Activated CD8-positive, alpha-beta T cell treated with anti-CD3 and anti-CD28 coated beads for 36 hours (primary cell): ENCODE measurements around the gene RIPOR3. TPM values are rescaled to one million over a fixed set of nuclear protein-coding genes. Genes with fewer than 3 reads are reported as not detected.

Source experiments
- ATAC-seq: fragments of 200-7000 bp; cut with Tn5 transposase; one replicate; pipeline ENCODE4 v1.10.0; 2021; ENCODE audit warnings: mild to moderate bottlenecking, moderate library complexity
- CTCF ChIA-PET: fragments of 350-600 bp; sonication (Branson Sonifier 250); formaldehyde crosslinking; loops from one replicate; lab custom pipeline; 2021; ENCODE audit warnings: antibody characterized with exemption; lab: Charles Lee
- POLR2A ChIA-PET: fragments of 350-600 bp; sonication (Branson Sonifier 250); formaldehyde crosslinking; loops from one replicate; lab custom pipeline; 2021; ENCODE audit warnings: antibody characterized with exemption; lab: Charles Lee
- DNase-seq: peaks from one replicate; pipeline ENCODE4 v3.0.0-alpha.2; 2020
- H3K27ac Mint-ChIP-seq: one replicate; pipeline ENCODE4 v1.8.0; 2021; ENCODE audit warnings: mild to moderate bottlenecking, mixed read lengths
- H3K27me3 Mint-ChIP-seq: one replicate; pipeline ENCODE4 v1.8.0; 2021; ENCODE audit warnings: mixed read lengths
- H3K36me3 Mint-ChIP-seq: one replicate; pipeline ENCODE4 v1.8.0; 2021; ENCODE audit warnings: low read depth, mixed read lengths
- H3K4me1 Mint-ChIP-seq: one replicate; pipeline ENCODE4 v1.8.0; 2021; ENCODE audit warnings: low read depth, mixed read lengths
- H3K4me3 Mint-ChIP-seq: one replicate; pipeline ENCODE4 v1.8.0; 2021; ENCODE audit warnings: mild to moderate bottlenecking, moderate library complexity, mixed read lengths
- H3K9me3 Mint-ChIP-seq: one replicate; pipeline ENCODE4 v1.8.0; 2021; ENCODE audit warnings: mixed read lengths
- CTCF ChIP-seq: fragments of 200-600 bp; IDR thresholded peaks from one replicate; pipeline ENCODE4 v1.8.0; 2022; ENCODE audit warnings: antibody characterized with exemption, mild to moderate bottlenecking
- intact Hi-C: fragments of 100-400 bp; cut with micrococcal nuclease; formaldehyde crosslinking; loops from one replicate; pipeline ENCODE4 v1.10.0; 2022
- total RNA-seq, 2 experiments: library from RNA; stranded (reverse); gene quantifications; one replicate each; pipeline ENCODE4 v1.2.3, GENCODE V29; 2021

Gene RIPOR3
- total RNA-seq, 2 experiments from 2014 or later: not detected

GRCh38 chr20:50587291-50587961 is 103.9 kb downstream of the RIPOR3 start:
- Mint-ChIP-seq H3K9me3 (no peaks in the 10 kb centered on the region), H3K27me3 (no peaks in the 10 kb centered on the region), H3K27ac (no peak overlapping the region), H3K4me3 (no peak overlapping the region), H3K4me1 (peaks cover 2% of the 10 kb centered on the region), H3K36me3 (peaks cover 17% of the 10 kb centered on the region)
- ChIA-PET CTCF (interaction anchor here (0.9 to 4.6 kb wide), 29 partner anchors 8 to 398 kb away, joined by 3 to 30 read pairs (median 5); no protein-coding TSS in a partner anchor), POLR2A (no interaction called here)
- intact Hi-C loops: no loop called here
- TF ChIP-seq CTCF: no peak
- DNase-seq (no peak), ATAC-seq (no peak)

GRCh38 chr20:50586531-50587232 is 104.7 kb downstream of the RIPOR3 start:
- Mint-ChIP-seq H3K36me3 (peaks cover 17% of the 10 kb centered on the region), H3K4me3 (no peak overlapping the region), H3K27me3 (no peaks in the 10 kb centered on the region), H3K27ac (peak overlapping the region; percentile 49), H3K4me1 (peaks cover 2% of the 10 kb centered on the region), H3K9me3 (no peaks in the 10 kb centered on the region)
- no peak for TF ChIP-seq CTCF
- ChIA-PET POLR2A (no interaction called here), CTCF (interaction anchor here (0.9 to 4.6 kb wide), 13 partner anchors 8 to 398 kb away, joined by 3 to 30 read pairs (median 4); no protein-coding TSS in a partner anchor)
- ATAC-seq (peak; percentile 9), DNase-seq (no peak)
- intact Hi-C loops: no loop called here

GRCh38 chr20:50585678-50586077 is 105.7 kb downstream of the RIPOR3 start:
- DNase-seq: no peak
- peaks cover 21% of the 10 kb centered on the region for H3K36me3 Mint-ChIP-seq
- H3K27ac Mint-ChIP-seq: no peak overlapping the region
- ChIA-PET POLR2A (interaction anchor here (0.9 to 1.2 kb wide), 3 partner anchors 9 to 394 kb away, joined by 3 to 4 read pairs (median 3); no protein-coding TSS in a partner anchor), CTCF (interaction anchor here (1.2 to 4.6 kb wide), 4 partner anchors 98 to 397 kb away, joined by 3 to 20 read pairs (median 4); no protein-coding TSS in a partner anchor)
- H3K27me3 Mint-ChIP-seq: no peaks in the 10 kb centered on the region
- H3K9me3 Mint-ChIP-seq: no peaks in the 10 kb centered on the region
- TF ChIP-seq CTCF: no peak
- no peak overlapping the region for H3K4me3 Mint-ChIP-seq
- intact Hi-C loops: no loop called here
- no peak for ATAC-seq
- peaks cover 2% of the 10 kb centered on the region for H3K4me1 Mint-ChIP-seq

GRCh38 chr20:50585214-50585613 is 106.1 kb downstream of the RIPOR3 start:
- ATAC-seq: no peak
- peaks cover 2% of the 10 kb centered on the region for H3K4me1 Mint-ChIP-seq
- POLR2A ChIA-PET: interaction anchor here (0.9 to 1.2 kb wide), 3 partner anchors 10 to 394 kb away, joined by 3 to 4 read pairs (median 3); no protein-coding TSS in a partner anchor
- no peak overlapping the region for H3K27ac Mint-ChIP-seq
- H3K4me3 Mint-ChIP-seq: no peak overlapping the region
- no peak for TF ChIP-seq CTCF
- no peaks in the 10 kb centered on the region for H3K9me3 Mint-ChIP-seq
- H3K36me3 Mint-ChIP-seq: peaks cover 26% of the 10 kb centered on the region
- intact Hi-C loops: no loop called here
- DNase-seq: no peak
- no peaks in the 10 kb centered on the region for H3K27me3 Mint-ChIP-seq
- CTCF ChIA-PET: interaction anchor here (1.2 to 4.6 kb wide), 3 partner anchors 98 to 106 kb away, joined by 3 to 20 read pairs (median 6); no protein-coding TSS in a partner anchor
